HG03064 (cell line): ENCODE results near the gene CTXND2.

ENCODE experiments used
- ATAC-seq: cut with Tn5 transposase; IDR thresholded peaks from one replicate; pipeline ENCODE4 v1.9.1; 2021; ENCODE audit warnings: low read depth; ENCODE audit not compliant: unreplicated experiment

Gene CTXND2

DNA sequence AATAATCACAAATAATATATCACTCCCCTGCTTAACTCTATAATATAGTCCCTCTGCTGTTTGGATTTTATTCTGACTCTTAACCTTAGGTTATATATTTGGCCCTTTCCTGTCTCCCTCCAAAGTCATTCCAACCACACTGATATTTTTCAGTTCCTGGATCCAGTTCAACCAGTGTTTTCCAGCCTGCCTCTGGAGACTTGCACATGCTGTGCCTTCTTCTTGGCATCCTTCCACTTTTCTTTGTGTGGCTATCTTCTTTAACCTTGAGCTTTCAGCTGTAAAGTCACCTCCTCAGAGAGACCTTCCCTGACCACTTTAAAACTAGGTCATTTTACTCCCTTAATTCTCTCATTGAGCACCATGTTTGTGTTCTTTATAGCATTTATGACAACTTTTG lies 68.3 kb downstream of the CTXND2 start:
- no peak for ATAC-seq

GRCh38 chr1:150957666-150958065 lies 70.7 kb downstream of the CTXND2 start:
- ATAC-seq: no peak

GRCh38 chr1:150960646-150961045 lies 73.7 kb downstream of the CTXND2 start:
- ATAC-seq: no peak

DNA sequence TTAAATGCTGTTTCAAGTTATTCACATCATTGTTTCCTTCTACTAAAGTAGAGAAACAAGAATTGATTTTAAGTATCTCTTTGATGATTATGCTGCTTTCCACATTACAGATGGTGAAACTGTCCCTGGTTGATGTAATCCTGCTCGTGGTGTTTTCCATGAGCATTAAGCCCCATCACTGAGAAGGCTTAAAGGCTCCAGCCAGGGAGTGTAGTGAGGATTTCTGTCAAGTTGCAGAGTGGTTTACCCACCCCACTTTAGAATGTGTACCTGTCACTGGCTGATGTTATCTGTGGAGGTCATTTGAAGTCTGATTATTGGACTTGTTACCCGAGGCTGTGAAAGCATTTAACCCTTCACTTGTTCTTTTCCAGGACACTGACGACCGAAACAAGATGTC lies 74.8 kb downstream of the CTXND2 start:
- ATAC-seq: no peak
